Amygdala (tissue), 56 donors: ENCODE measurements around the gene SH3TC1.

Source experiments
- DNase-seq, 56 donors: peaks; one replicate each; lab custom pipeline; 2025; lab: John Stamatoyannopoulos, UW

The SH3TC1 gene

GRCh38 chr4:8255698-8256441 is 56.8 kb downstream of the SH3TC1 start:
- no peak for DNase-seq

DNA sequence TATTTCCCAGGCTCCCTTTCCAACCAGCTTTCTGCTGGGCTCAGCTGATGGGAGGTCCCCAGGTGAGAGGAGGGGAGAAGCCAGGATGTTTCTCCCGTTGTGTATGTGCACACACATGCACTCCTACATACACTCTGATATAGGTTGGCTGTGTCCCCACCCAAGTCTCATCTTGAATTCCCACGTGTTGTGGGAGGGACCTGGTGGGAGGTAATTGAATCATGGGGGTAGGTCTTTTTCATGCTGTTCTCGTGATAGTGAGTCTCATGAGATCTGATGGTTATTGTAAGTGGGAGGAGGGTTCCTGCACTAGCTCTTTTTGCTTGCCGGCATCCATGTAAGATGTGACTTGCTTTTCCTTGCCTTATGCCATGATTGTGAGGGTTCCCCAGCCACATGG is 58.8 kb downstream of the SH3TC1 start:
- DNase-seq: no peak

GRCh38 chr4:8258552-8259212 is 59.6 kb downstream of the SH3TC1 start:
- DNase-seq: no peak

GRCh38 chr4:8259743-8260430 is 60.8 kb downstream of the SH3TC1 start:
- DNase-seq: no peak

DNA sequence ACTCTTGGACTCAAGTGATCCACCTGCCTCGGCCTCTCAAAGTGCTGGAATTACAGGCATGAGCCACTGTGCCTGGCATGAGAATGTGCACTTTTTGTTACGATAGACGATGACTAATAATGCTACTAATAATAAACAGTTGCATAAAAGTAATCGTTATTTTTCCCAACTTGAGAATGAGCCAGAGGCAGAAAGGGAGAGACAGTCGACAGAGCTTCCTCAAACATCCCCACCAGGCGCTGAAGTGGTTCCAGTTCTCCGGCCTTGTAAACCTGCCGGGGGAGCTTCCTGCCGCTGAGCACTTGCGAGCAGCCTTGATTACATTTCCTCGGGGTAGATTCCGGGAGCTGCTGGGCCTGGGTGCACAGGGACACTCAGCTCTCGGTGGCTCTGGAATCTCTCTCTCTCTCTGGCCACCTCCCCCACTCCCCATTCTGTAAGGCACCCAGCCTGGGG is 61.6 kb downstream of the SH3TC1 start:
- DNase-seq: peak in 2 of 56 donors; percentile 9 to 18

GRCh38 chr4:8261851-8262535 is 62.9 kb downstream of the SH3TC1 start:
- DNase-seq: no peak

GRCh38 chr4:8262637-8263322 is 63.7 kb downstream of the SH3TC1 start:
- no peak for DNase-seq

DNA sequence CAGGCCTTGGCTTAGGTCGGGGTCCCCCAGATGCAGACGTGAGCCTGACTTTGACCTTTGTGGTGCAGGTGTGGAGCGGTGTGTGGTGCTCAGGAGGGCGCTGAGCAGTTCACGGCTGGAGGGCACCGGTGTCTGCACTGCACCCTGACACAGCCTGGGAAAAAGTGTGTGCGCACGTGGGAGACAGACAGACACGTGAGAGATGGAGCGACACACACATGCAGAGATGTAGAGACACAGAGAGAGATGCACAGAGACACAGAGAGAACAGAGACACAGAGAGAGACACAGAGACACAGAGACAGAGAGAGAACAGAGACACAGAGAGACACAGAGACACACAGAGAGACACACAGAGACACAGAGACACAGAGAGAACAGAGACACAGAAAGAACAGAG is 64.3 kb downstream of the SH3TC1 start:
- no peak for DNase-seq

GRCh38 chr4:8264106-8264505 is 65.0 kb downstream of the SH3TC1 start:
- no peak for DNase-seq

- no peak for DNase-seq
These were observed 66.3 kb downstream of the SH3TC1 start for GRCh38 chr4:8265171-8265929.

DNA sequence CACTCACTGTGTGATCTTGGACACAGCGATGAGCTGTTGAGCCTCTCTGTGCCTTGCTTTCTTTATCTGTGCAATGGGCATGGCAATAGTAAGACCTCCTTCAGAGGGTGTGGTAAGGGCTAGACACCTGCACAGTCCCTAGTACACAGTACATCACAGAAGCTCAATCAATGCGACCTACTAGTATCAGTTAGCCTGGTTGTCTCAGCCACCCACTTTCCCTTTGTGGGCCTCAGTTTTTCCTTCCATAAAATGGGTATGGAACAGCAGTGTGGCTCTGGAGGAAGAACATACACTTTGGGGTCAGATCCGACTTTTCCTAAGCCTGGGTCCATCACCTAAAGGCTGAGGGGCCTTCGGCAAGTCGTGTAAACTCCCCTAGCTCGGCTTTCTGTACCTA is 67.0 kb downstream of the SH3TC1 start:
- no peak for DNase-seq

DNA sequence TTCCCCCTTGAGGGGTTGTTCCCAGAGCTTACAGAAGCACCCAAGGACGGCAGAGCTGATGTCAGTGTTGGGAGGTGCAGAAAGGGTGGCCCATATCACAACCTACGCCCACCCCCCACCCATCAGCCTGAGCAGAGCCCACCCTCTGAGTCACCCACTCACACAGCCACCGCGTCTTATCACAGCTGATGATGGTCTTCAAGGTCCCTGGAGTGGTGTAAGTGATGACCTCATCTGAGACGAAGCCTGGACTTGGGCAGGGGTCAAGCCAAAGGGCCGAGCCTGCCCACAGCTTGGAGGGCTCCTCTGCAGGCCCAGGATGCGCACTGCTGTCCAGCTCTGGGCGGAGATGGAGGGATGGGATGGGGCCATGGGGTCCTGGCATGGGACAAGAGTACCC is 67.4 kb downstream of the SH3TC1 start:
- no peak for DNase-seq

DNA sequence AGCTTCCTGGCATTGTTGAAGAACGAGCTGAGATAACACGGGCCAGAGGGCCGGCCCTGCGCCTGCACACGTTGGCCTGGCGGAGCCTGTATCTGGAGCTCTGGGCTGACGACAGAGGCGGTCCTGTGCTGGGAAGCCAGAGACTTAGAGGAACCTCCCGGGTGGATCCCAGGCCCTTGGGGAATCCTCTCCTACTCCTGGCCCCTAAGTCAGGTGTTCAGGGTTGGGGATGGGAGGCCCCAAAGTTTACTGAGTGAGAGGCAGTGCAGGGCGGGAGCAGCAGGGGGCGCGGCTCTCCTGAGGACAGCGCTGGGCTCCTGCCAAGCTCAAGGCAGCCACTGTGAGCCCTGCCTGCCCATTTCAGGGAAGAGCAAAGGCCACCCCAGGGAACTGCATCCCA is 68.0 kb downstream of the SH3TC1 start:
- no peak for DNase-seq

DNA sequence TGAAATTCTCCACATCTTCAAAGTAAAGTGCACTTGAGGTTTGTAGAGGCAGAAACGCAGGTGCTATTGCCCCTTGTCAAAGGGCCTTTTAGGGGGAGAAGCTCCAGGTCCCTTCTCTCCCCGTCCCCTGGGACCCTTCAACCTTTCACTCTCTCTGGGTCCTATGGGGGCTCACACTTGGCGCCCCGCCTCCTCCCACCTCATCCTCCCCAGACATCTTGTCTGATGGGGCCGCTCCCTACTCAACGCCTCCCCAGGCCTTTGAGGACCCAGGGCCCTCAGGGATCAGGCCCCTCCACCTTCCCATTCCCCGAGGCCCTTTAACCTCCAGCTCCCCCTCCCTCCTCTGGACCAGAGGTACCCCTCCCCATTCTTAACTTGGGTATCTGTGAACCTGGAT is 69.1 kb downstream of the SH3TC1 start:
- DNase-seq: no peak

- no peak for DNase-seq
These were observed 69.9 kb downstream of the SH3TC1 start for GRCh38 chr4:8268901-8269534.

- no peak for DNase-seq
These were observed 70.7 kb downstream of the SH3TC1 start, which contains the start of gene HTRA3 for GRCh38 chr4:8269535-8270417. HTRA3 (plus strand) TSS chr4:8269754; CDS start chr4:8269969, 215 bp downstream.

GRCh38 chr4:8270418-8270771 is 71.3 kb downstream of the SH3TC1 start:
- DNase-seq: no peak
